RWPE2 (cell line): ENCODE results near the gene MOBP.

ENCODE experiments used
- ATAC-seq: fragments of 200-7000 bp; cut with Tn5 transposase; 3 replicates; pipeline ENCODE4 v1.9.1; 2021; ENCODE audit warnings: low read depth
- DNase-seq: peaks from one replicate; pipeline ENCODE4 v3.0.0-alpha.2; 2020; ENCODE audit warnings: low spot score
- H3K27ac ChIP-seq: fragments of 450-650 bp; 2 replicates; pipeline ENCODE4 v1.5.1; 2017; ENCODE audit warnings: mild to moderate bottlenecking; ENCODE audit not compliant: poor library complexity, severe bottlenecking
- H3K27me3 ChIP-seq: fragments of 250-450 bp; sonication (Bioruptor Pico); 2 replicates; pipeline ENCODE4 v1.5.1; 2021; ENCODE audit warnings: mild to moderate bottlenecking, moderate library complexity; ENCODE audit not compliant: insufficient read depth, poor library complexity, severe bottlenecking
- H3K36me3 ChIP-seq: fragments of 250-450 bp; sonication (Bioruptor Pico); 2 replicates; pipeline ENCODE4 v1.5.1; 2020; ENCODE audit warnings: low read depth, mild to moderate bottlenecking, moderate library complexity
- H3K4me1 ChIP-seq: fragments of 250-450 bp; sonication (Bioruptor Pico); 2 replicates; pipeline ENCODE4 v1.5.1; 2021; ENCODE audit warnings: mild to moderate bottlenecking, moderate library complexity; ENCODE audit not compliant: insufficient read depth, poor library complexity, severe bottlenecking
- H3K4me3 ChIP-seq: fragments of 250-450 bp; sonication (Bioruptor Pico); 2 replicates; pipeline ENCODE4 v1.5.1; 2021; ENCODE audit warnings: mild to moderate bottlenecking, moderate library complexity; ENCODE audit not compliant: severe bottlenecking
- H3K9me3 ChIP-seq: fragments of 250-450 bp; sonication (Bioruptor Pico); 2 replicates; pipeline ENCODE4 v1.5.1; 2021; ENCODE audit warnings: mild to moderate bottlenecking, moderate library complexity; ENCODE audit not compliant: severe bottlenecking
- CTCF ChIP-seq: fragments of 450-650 bp; IDR thresholded peaks from one replicate; pipeline ENCODE4 v1.5.1; 2017; ENCODE audit warnings: mild to moderate bottlenecking, moderate library complexity; ENCODE audit not compliant: poor library complexity, severe bottlenecking

The MOBP gene

GRCh38 chr3:39491014-39491413, 23.5 kb downstream of the MOBP start:
- no peak for ATAC-seq
- H3K4me1 ChIP-seq = no peaks in the 10 kb centered on the region
- no peak for DNase-seq
- H3K4me3 ChIP-seq = no peak overlapping the region
- H3K27me3 ChIP-seq = peaks cover 3% of the 10 kb centered on the region
- no peaks in the 10 kb centered on the region for H3K36me3 ChIP-seq
- TF ChIP-seq CTCF = no peak
- H3K9me3 ChIP-seq = no peaks in the 10 kb centered on the region
- H3K27ac ChIP-seq = no peak overlapping the region

GRCh38 chr3:39491733-39492350, 24.4 kb downstream of the MOBP start:
- TF ChIP-seq CTCF = no peak
- peaks cover 3% of the 10 kb centered on the region for H3K27me3 ChIP-seq
- no peaks in the 10 kb centered on the region for H3K4me1 ChIP-seq
- no peak overlapping the region for H3K27ac ChIP-seq
- DNase-seq (no peak), ATAC-seq (no peak)
- no peaks in the 10 kb centered on the region for H3K36me3 ChIP-seq
- no peaks in the 10 kb centered on the region for H3K9me3 ChIP-seq
- no peak overlapping the region for H3K4me3 ChIP-seq

- no peak overlapping the region for H3K27ac ChIP-seq
- H3K4me1 ChIP-seq = no peaks in the 10 kb centered on the region
- peaks cover 4% of the 10 kb centered on the region for H3K27me3 ChIP-seq
- H3K9me3 ChIP-seq = no peaks in the 10 kb centered on the region
- no peak for DNase-seq
- no peak for ATAC-seq
- no peak for TF ChIP-seq CTCF
- H3K4me3 ChIP-seq = no peak overlapping the region
- no peaks in the 10 kb centered on the region for H3K36me3 ChIP-seq
Measured at GRCh38 chr3:39494781-39495180, 27.3 kb downstream of the MOBP start.

GRCh38 chr3:39497753-39498152, 30.3 kb downstream of the MOBP start:
- Histone ChIP-seq H3K36me3 (no peaks in the 10 kb centered on the region), H3K4me3 (no peak overlapping the region), H3K9me3 (no peaks in the 10 kb centered on the region), H3K4me1 (no peaks in the 10 kb centered on the region), H3K27ac (no peak overlapping the region), H3K27me3 (peaks cover 31% of the 10 kb centered on the region)
- no peak for TF ChIP-seq CTCF
- no peak for ATAC-seq
- DNase-seq = no peak

GRCh38 chr3:39499651-39500273, 32.3 kb downstream of the MOBP start:
- no peak overlapping the region for H3K4me3 ChIP-seq
- H3K4me1 ChIP-seq = no peaks in the 10 kb centered on the region
- TF ChIP-seq CTCF = no peak
- H3K27me3 ChIP-seq = peaks cover 32% of the 10 kb centered on the region
- ATAC-seq = peak; percentile 40; the same call in 1 of the 3 replicates
- H3K36me3 ChIP-seq = no peaks in the 10 kb centered on the region
- DNase-seq = no peak
- no peaks in the 10 kb centered on the region for H3K9me3 ChIP-seq
- no peak overlapping the region for H3K27ac ChIP-seq
